ENCODE measurements around the gene OLFML3.
"Not testable (repeated sequence)": the region's sequence is repeated elsewhere in the genome, so short reads cannot be mapped to it uniquely, and the experiment has no call there.

- TF ChIP-seq, protein P1, sequence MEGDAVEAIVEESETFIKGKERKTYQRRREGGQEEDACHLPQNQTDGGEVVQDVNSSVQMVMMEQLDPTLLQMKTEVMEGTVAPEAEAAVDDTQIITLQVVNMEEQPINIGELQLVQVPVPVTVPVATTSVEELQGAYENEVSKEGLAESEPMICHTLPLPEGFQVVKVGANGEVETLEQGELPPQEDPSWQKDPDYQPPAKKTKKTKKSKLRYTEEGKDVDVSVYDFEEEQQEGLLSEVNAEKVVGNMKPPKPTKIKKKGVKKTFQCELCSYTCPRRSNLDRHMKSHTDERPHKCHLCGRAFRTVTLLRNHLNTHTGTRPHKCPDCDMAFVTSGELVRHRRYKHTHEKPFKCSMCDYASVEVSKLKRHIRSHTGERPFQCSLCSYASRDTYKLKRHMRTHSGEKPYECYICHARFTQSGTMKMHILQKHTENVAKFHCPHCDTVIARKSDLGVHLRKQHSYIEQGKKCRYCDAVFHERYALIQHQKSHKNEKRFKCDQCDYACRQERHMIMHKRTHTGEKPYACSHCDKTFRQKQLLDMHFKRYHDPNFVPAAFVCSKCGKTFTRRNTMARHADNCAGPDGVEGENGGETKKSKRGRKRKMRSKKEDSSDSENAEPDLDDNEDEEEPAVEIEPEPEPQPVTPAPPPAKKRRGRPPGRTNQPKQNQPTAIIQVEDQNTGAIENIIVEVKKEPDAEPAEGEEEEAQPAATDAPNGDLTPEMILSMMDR (conservative IDR thresholded peaks at IDR 0.05; ENCODE audit: low read depth, low read length) = not testable (repeated sequence)
- not testable (repeated sequence) for TF ChIP-seq EZH2 (IDR thresholded peaks at IDR 0.05; ENCODE audit: borderline replicate concordance, low read depth, low read length, poor library complexity, severe bottlenecking)
Measured at GRCh38 chr1:114006825-114007224, 27.6 kb downstream of the OLFML3 start.
